HCT116 (cell line): ENCODE measurements around the gene CLASP1. TPM values are rescaled to one million over a fixed set of nuclear protein-coding genes. Genes with fewer than 3 reads are reported as not detected.

Experiments
- ATAC-seq: fragments of 200-7000 bp; cut with Tn5 transposase; 2 replicates; pipeline ENCODE4 v1.9.1; 2020; ENCODE audit warnings: mild to moderate bottlenecking, moderate library complexity
- BruUV-seq: library from RNA; stranded (reverse); fragments of 400-500 nt; replicated peaks from 2 replicates; lab custom pipeline; 2021; lab: Mats Ljungman, UMichigan
- CTCF ChIA-PET: fragments of 300-600 bp; sonication (Branson Sonifier 250); formaldehyde crosslinking; loops from one replicate; lab custom pipeline; 2021; ENCODE audit warnings: antibody characterized with exemption; lab: Charles Lee
- POLR2A ChIA-PET: fragments of 300-600, 350-600 bp; sonication (Branson Sonifier 250); formaldehyde crosslinking; loops from one replicate; lab custom pipeline; 2021; ENCODE audit warnings: antibody characterized with exemption; lab: Charles Lee
- RAD21 ChIA-PET, 2 experiments: fragments of 300-600 bp; sonication (Branson Sonifier 250); formaldehyde crosslinking; loops; one replicate each; lab custom pipeline; 2023; ENCODE audit warnings: low total read pairs in 2 of 2; ENCODE audit not compliant: uncharacterized antibody in 2 of 2, unreplicated experiment in 2 of 2, low non-redundant PET in 1 of 2; lab: Charles Lee
- DNase-seq: peaks from one replicate; pipeline ENCODE4 v3.0.0-alpha.2; 2010; ENCODE audit warnings: low read depth, low spot score
- H2AFZ ChIP-seq: fragments of 200-600 bp; shearing (Covaris generic), sonication (generic); 2 replicates; pipeline ENCODE4 v1.6.1; 2017; ENCODE audit warnings: low read depth, mixed run types, mixed read lengths, antibody characterized with exemption, low read length; ENCODE audit not compliant: poor library complexity, severe bottlenecking
- H3K27ac ChIP-seq: 2 replicates; pipeline ENCODE4 v1.5.1; 2012; ENCODE audit warnings: low read depth, low read length
- H3K27me3 ChIP-seq: fragments of 200-600 bp; sonication (generic); 2 replicates; pipeline ENCODE4 v1.6.1; 2016; ENCODE audit warnings: mixed run types, low read length, mixed read lengths; ENCODE audit not compliant: insufficient read depth
- H3K36me3 ChIP-seq, 2 experiments: fragments of 200-500 bp in 1 of 2; fragments of 200-600 bp in 1 of 2; sonication (Bioruptor generic) in 1 of 2; sonication (generic) in 1 of 2; 2 replicates each; pipeline versions ENCODE4 v1.5.1 to v1.6.1; 2014 to 2016; ENCODE audit warnings: low read length in 2 of 2, inconsistent platforms in 1 of 2, mixed read lengths in 1 of 2, mixed run types in 1 of 2; ENCODE audit not compliant: insufficient read depth in 2 of 2, control insufficient read depth in 1 of 2
- H3K4me1 ChIP-seq, 2 experiments: fragments of 200-600 bp in 1 of 2; sonication (generic) in 1 of 2; 2 replicates each; pipeline versions ENCODE4 v1.5.1 to v1.6.1; 2012 to 2017; ENCODE audit warnings: low read length in 2 of 2, inconsistent platforms in 1 of 2, mild to moderate bottlenecking in 1 of 2, mixed read lengths in 1 of 2, mixed run types in 1 of 2, moderate library complexity in 1 of 2; ENCODE audit not compliant: insufficient read depth in 2 of 2, control insufficient read depth in 1 of 2
- H3K4me2 ChIP-seq: fragments of 200-600 bp; sonication (generic); 2 replicates; pipeline ENCODE4 v1.6.1; 2017; ENCODE audit warnings: mixed run types, low read length, mixed read lengths
- H3K4me3 ChIP-seq, 2 experiments: fragments of 200-600 bp in 1 of 2; sonication (generic) in 1 of 2; replicated peaks in 1 of 2; 2 replicates each; pipeline ENCODE4 v1.5.1; 2011 to 2016; ENCODE audit warnings: low read length in 2 of 2, control low read depth in 1 of 2, low read depth in 1 of 2, mild to moderate bottlenecking in 1 of 2, mixed read lengths in 1 of 2, mixed run types in 1 of 2
- H3K79me2 ChIP-seq: fragments of 200-600 bp; sonication (generic); 2 replicates; pipeline ENCODE4 v1.6.1; 2017; ENCODE audit warnings: mild to moderate bottlenecking, mixed run types, low read length, moderate library complexity, mixed read lengths; ENCODE audit not compliant: insufficient read depth
- H3K9ac ChIP-seq: fragments of 200-600 bp; sonication (generic); 2 replicates; pipeline ENCODE4 v1.6.1; 2016; ENCODE audit warnings: low read length, mixed read lengths
- H3K9me2 ChIP-seq: fragments of 200-600 bp; sonication (generic), shearing (Covaris generic); 2 replicates; pipeline ENCODE4 v1.6.1; 2017; ENCODE audit warnings: mixed run types, mild to moderate bottlenecking, moderate library complexity; ENCODE audit not compliant: insufficient read depth
- H3K9me3 ChIP-seq, 2 experiments: fragments of 200-500 bp in 1 of 2; fragments of 200-600 bp in 1 of 2; sonication (Bioruptor generic) in 1 of 2; sonication (generic) in 1 of 2; 2 replicates each; pipeline ENCODE4 v1.6.1; 2014 to 2017; ENCODE audit warnings: low read length in 2 of 2, mixed read lengths in 2 of 2, inconsistent platforms in 1 of 2, low read depth in 1 of 2, mild to moderate bottlenecking in 1 of 2, mixed run types in 1 of 2, moderate library complexity in 1 of 2; ENCODE audit not compliant: control insufficient read depth in 1 of 2, insufficient read depth in 1 of 2
- H4K20me1 ChIP-seq: fragments of 200-600 bp; sonication (generic), shearing (Covaris generic); 2 replicates; pipeline ENCODE4 v1.6.1; 2017; ENCODE audit warnings: mixed run types, mild to moderate bottlenecking, moderate library complexity; ENCODE audit not compliant: insufficient read depth
- CTCF ChIP-seq, 3 experiments: fragments of 200-600 bp in 1 of 3; sonication (generic) in 1 of 3; IDR thresholded peaks in 2 of 3; conservative IDR thresholded peaks in 1 of 3; 2 replicates each; pipeline ENCODE4 v1.5.1; 2012 to 2017; ENCODE audit warnings: low read depth in 2 of 3, low read length in 2 of 3, antibody characterized with exemption in 1 of 3, borderline replicate concordance in 1 of 3, control low read depth in 1 of 3, mild to moderate bottlenecking in 1 of 3, mixed read lengths in 1 of 3, mixed run types in 1 of 3, moderate library complexity in 1 of 3; ENCODE audit not compliant: insufficient read depth in 1 of 3
- ELF1 ChIP-seq: IDR thresholded peaks from 2 replicates; pipeline ENCODE4 v1.6.1; 2012; ENCODE audit warnings: low read depth, borderline replicate concordance
- EZH2 ChIP-seq: fragments of 200-600 bp; sonication (generic); IDR thresholded peaks from 2 replicates; pipeline ENCODE4 v1.6.1; 2017; ENCODE audit warnings: antibody characterized with exemption, mixed run types
- EZH2phosphoT487 ChIP-seq: fragments of 200-600 bp; IDR thresholded peaks from 2 replicates; pipeline ENCODE4 v1.6.1; 2018; ENCODE audit warnings: antibody characterized with exemption, borderline replicate concordance
- FOSL1 ChIP-seq: IDR thresholded peaks from 2 replicates; pipeline ENCODE4 v1.6.1; 2012; ENCODE audit warnings: low read depth
- JUND ChIP-seq: IDR thresholded peaks from 2 replicates; pipeline ENCODE4 v1.6.1; 2012
- POLR2A ChIP-seq: IDR thresholded peaks from 2 replicates; pipeline ENCODE4 v1.7.0; 2011; ENCODE audit warnings: borderline replicate concordance; ENCODE audit not compliant: insufficient read depth, insufficient read length; ENCODE audit errors: extremely low read depth
- POLR2AphosphoS5 ChIP-seq: IDR thresholded peaks from 2 replicates; pipeline ENCODE4 v1.6.1; 2011; ENCODE audit warnings: mild to moderate bottlenecking, low read depth, low read length, moderate library complexity
- SP1 ChIP-seq: IDR thresholded peaks from 2 replicates; pipeline ENCODE4 v1.6.1; 2012; ENCODE audit warnings: low read depth
- YY1 ChIP-seq: IDR thresholded peaks from 2 replicates; pipeline ENCODE4 v1.6.1; 2011; ENCODE audit warnings: low read length, low read depth, moderate library complexity, mild to moderate bottlenecking; ENCODE audit not compliant: insufficient replicate concordance; ENCODE audit errors: extremely low read depth
- ZFX ChIP-seq: fragments of 450-650 bp; IDR thresholded peaks from 2 replicates; pipeline ENCODE4 v1.6.1; 2017
- ZNF274 ChIP-seq: fragments of 200-500 bp; sonication (Bioruptor generic); IDR thresholded peaks from 2 replicates; pipeline ENCODE4 v1.6.1; 2014; ENCODE audit warnings: mild to moderate bottlenecking, low read depth, low read length, inconsistent platforms
- intact Hi-C: fragments of 100-400 bp; cut with micrococcal nuclease; formaldehyde crosslinking; loops from 2 replicates; pipeline ENCODE4 v1.10.0; 2022
- total RNA-seq: library from RNA; stranded (reverse); gene quantifications from one replicate; pipeline ENCODE4 v1.2.1, GENCODE V29; 2021; ENCODE audit not compliant: unreplicated experiment

The CLASP1 gene
- total RNA-seq, 1 experiment from 2014 or later = 41.9 TPM

- ChIA-PET POLR2A (no interaction called here), RAD21 (no interaction called here), CTCF (no interaction called here)
- Histone ChIP-seq H3K4me2 (no peak overlapping the region), H3K79me2 (no peaks in the 10 kb centered on the region), H3K4me3 (no peak overlapping the region), H4K20me1 (no peaks in the 10 kb centered on the region), H3K36me3 (peaks cover 0 to 5% of the 10 kb centered on the region in 2 experiments; a peak in 1 of 4 replicates), H2AFZ (no peak overlapping the region), H3K27me3 (no peaks in the 10 kb centered on the region), H3K9me3 (no peaks in the 10 kb centered on the region), H3K4me1 (no peaks in the 10 kb centered on the region), H3K9me2 (no peaks in the 10 kb centered on the region), H3K9ac (no peak overlapping the region), H3K27ac (no peak overlapping the region)
- ATAC-seq = no peak
- TF ChIP-seq ELF1 (no peak), ZFX (no peak)
- intact Hi-C loops = no loop called here
- no peak for DNase-seq
- BruUV-seq = no TSS peak
Measured at GRCh38 chr2:121408641-121409040, 240.6 kb downstream of the CLASP1 start.

- Histone ChIP-seq H3K4me1 (no peaks in the 10 kb centered on the region), H4K20me1 (no peaks in the 10 kb centered on the region), H3K27ac (no peak overlapping the region), H3K27me3 (no peaks in the 10 kb centered on the region), H3K4me3 (no peak overlapping the region), H3K4me2 (no peak overlapping the region), H3K9me3 (no peaks in the 10 kb centered on the region), H3K9ac (no peak overlapping the region), H2AFZ (no peak overlapping the region), H3K9me2 (no peaks in the 10 kb centered on the region), H3K36me3 (peaks cover 0 to 10% of the 10 kb centered on the region in 2 experiments; a peak in 3 of 4 replicates), H3K79me2 (no peaks in the 10 kb centered on the region)
- ChIA-PET RAD21 (no interaction called here), CTCF (no interaction called here), POLR2A (no interaction called here)
- intact Hi-C loops = no loop called here
- no peak for ATAC-seq
- BruUV-seq = no TSS peak
- no peak for DNase-seq
- no peak for TF ChIP-seq POLR2AphosphoS5
- no peak for TF ChIP-seq ELF1
- TF ChIP-seq CTCF (IDR thresholded peaks at IDR 0.05 in 2 of 3, conservative IDR thresholded peaks at IDR 0.05 in 1 of 3; ENCODE audit: borderline replicate concordance in 1 of 3, insufficient read depth in 1 of 3, low read depth in 2 of 3, low read length in 2 of 3) = no peak
- no peak for TF ChIP-seq POLR2A
- TF ChIP-seq SP1 = no peak
- no peak for TF ChIP-seq ZNF274
- TF ChIP-seq EZH2phosphoT487 = no peak
- TF ChIP-seq EZH2 = no peak
- TF ChIP-seq YY1 = no peak
- TF ChIP-seq FOSL1 = no peak
- no peak for TF ChIP-seq JUND
Measured at GRCh38 chr2:121405233-121405632, 244.0 kb downstream of the CLASP1 start.
